OCI-LY7 (cell line): ENCODE measurements around the gene LIPF. TPM values are rescaled to one million over a fixed set of nuclear protein-coding genes. Genes with fewer than 3 reads are reported as not detected.

ENCODE experiments used
- BruUV-seq: library from RNA; stranded (reverse); fragments of 400-500 nt; replicated peaks from 2 replicates; lab custom pipeline; 2021; lab: Mats Ljungman, UMichigan
- CTCF ChIA-PET: fragments of 300-600 bp; sonication (Branson Sonifier 250); formaldehyde crosslinking; loops from one replicate; lab custom pipeline; 2022; ENCODE audit warnings: antibody characterized with exemption; ENCODE audit not compliant: unreplicated experiment; lab: Charles Lee
- POLR2A ChIA-PET: fragments of 300-600 bp; sonication (Branson Sonifier 250); formaldehyde crosslinking; loops from one replicate; lab custom pipeline; 2022; ENCODE audit warnings: antibody characterized with exemption; lab: Charles Lee
- DNase-seq: peaks from one replicate; pipeline ENCODE4 v3.0.0-alpha.2; 2015; ENCODE audit warnings: low spot score
- H2AFZ ChIP-seq: fragments of 200-600 bp; sonication (generic), shearing (Covaris generic); 2 replicates; pipeline ENCODE4 v1.6.1; 2014; ENCODE audit warnings: mild to moderate bottlenecking, antibody characterized with exemption, low read length, moderate library complexity
- H3K27ac ChIP-seq: fragments of 200-600 bp; sonication (generic); 2 replicates; pipeline ENCODE4 v1.5.1; 2014; ENCODE audit warnings: mixed run types, low read depth, mild to moderate bottlenecking, moderate library complexity, low read length, inconsistent platforms; ENCODE audit not compliant: poor library complexity, severe bottlenecking
- H3K36me3 ChIP-seq: fragments of 200-600 bp; sonication (generic); 2 replicates; pipeline ENCODE4 v1.6.1; 2014; ENCODE audit warnings: mild to moderate bottlenecking, antibody characterized with exemption, low read length, moderate library complexity, mixed read lengths; ENCODE audit not compliant: insufficient read depth
- H3K4me1 ChIP-seq: fragments of 200-600 bp; sonication (generic); 2 replicates; pipeline ENCODE4 v1.5.1; 2014; ENCODE audit warnings: mild to moderate bottlenecking, low read length; ENCODE audit not compliant: insufficient read depth, poor library complexity, severe bottlenecking
- H3K4me2 ChIP-seq: fragments of 200-600 bp; sonication (generic); 2 replicates; pipeline ENCODE4 v1.6.1; 2014; ENCODE audit warnings: mild to moderate bottlenecking, low read length
- H3K4me3 ChIP-seq: fragments of 200-600 bp; sonication (generic); 2 replicates; pipeline ENCODE4 v1.5.1; 2014; ENCODE audit warnings: mild to moderate bottlenecking, low read depth, low read length; ENCODE audit not compliant: poor library complexity, severe bottlenecking
- H3K79me2 ChIP-seq: fragments of 200-600 bp; sonication (generic); 2 replicates; pipeline ENCODE4 v1.6.1; 2016; ENCODE audit warnings: low read depth, mild to moderate bottlenecking, low read length, moderate library complexity, mixed read lengths; ENCODE audit not compliant: insufficient read depth
- H3K9me2 ChIP-seq: fragments of 200-600 bp; sonication (generic); 2 replicates; pipeline ENCODE4 v1.6.1; 2016; ENCODE audit warnings: mild to moderate bottlenecking, low read length, mixed read lengths; ENCODE audit not compliant: insufficient read depth
- H3K9me3 ChIP-seq: fragments of 200-600 bp; sonication (generic); 2 replicates; pipeline ENCODE4 v1.6.1; 2014; ENCODE audit warnings: mild to moderate bottlenecking, mixed run types, low read length, mixed read lengths
- H4K20me1 ChIP-seq: fragments of 200-600 bp; sonication (generic); 2 replicates; pipeline ENCODE4 v1.6.1; 2014; ENCODE audit warnings: mild to moderate bottlenecking, antibody characterized with exemption, low read length, moderate library complexity, mixed read lengths; ENCODE audit not compliant: insufficient read depth
- EZH2phosphoT487 ChIP-seq: fragments of 200-600 bp; sonication (generic); IDR thresholded peaks from 2 replicates; pipeline ENCODE4 v1.6.1; 2018; ENCODE audit warnings: low read depth, borderline replicate concordance, mild to moderate bottlenecking, mixed run types, antibody characterized with exemption, low read length, moderate library complexity, mixed read lengths
- intact Hi-C: fragments of 100-400 bp; cut with micrococcal nuclease; formaldehyde crosslinking; loops from one replicate; pipeline ENCODE4 v1.10.0; 2022; ENCODE audit not compliant: unreplicated experiment
- total RNA-seq, 2 experiments: library from RNA; depleted of rRNA in 1 of 2; stranded (reverse); fragments of >200 nt in 1 of 2; shearing (Covaris generic) in 1 of 2; gene quantifications; 2 replicates each; pipeline ENCODE4 v1.2.3, GENCODE V29; 2014 to 2022
- TF ChIP-seq, protein P1 (sequence below): fragments of 200-600 bp; sonication (generic); conservative IDR thresholded peaks from 2 replicates; pipeline ENCODE4 v1.5.1; 2014; ENCODE audit warnings: mild to moderate bottlenecking, antibody characterized with exemption, low read length, moderate library complexity, mixed read lengths

LIPF gene
- total RNA-seq, 2 experiments from 2014 or later, result not detected

DNA sequence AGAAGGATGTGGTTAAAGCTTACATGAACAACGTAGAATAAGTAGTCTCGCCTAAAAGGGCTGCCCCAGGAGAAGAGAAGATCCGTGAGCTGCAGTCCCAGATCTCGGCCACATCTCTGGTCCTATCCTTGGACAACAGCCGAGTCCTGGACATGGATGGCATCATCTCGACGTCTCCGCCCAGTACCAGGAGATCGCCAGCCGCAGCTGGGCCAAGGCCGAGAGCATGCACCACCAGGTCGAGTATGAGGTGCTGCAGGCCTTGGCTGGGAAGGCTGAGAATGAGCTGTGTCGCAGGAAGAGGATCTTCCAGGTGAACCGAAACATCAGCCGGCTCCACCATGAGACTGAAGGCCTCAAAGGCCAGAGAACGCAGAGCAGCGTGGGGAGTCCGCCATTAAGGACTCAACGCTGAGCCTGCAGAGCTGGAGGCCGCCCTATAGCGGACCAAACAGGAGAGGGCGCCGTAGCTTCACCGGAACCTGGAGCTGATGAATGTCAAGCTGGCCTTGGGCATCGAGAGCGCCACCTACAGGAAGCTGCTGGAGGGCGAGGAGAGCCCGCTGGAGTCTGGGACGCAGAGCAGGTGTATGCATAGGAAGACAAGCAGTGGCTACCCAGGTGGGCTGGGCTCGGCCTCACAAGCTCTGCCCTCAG lies 64.0 kb downstream of the LIPF start:
- no peak overlapping the region for H3K4me3 ChIP-seq
- no peaks in the 10 kb centered on the region for H3K9me2 ChIP-seq
- no peaks in the 10 kb centered on the region for H3K79me2 ChIP-seq
- no peak overlapping the region for H3K4me2 ChIP-seq
- BruUV-seq, result no TSS peak
- peak; percentile 15 for DNase-seq
- H3K4me1 ChIP-seq, result peaks cover 3% of the 10 kb centered on the region
- H3K9me3 ChIP-seq, result no peaks in the 10 kb centered on the region
- H3K36me3 ChIP-seq, result no peaks in the 10 kb centered on the region
- intact Hi-C loops, result no loop called here
- H4K20me1 ChIP-seq, result no peaks in the 10 kb centered on the region
- CTCF ChIA-PET, result interaction anchor here (0.6 kb wide), 1 partner anchor 204 kb away, joined by 3 read pairs; no protein-coding TSS in a partner anchor
- no peak overlapping the region for H3K27ac ChIP-seq
- no peak overlapping the region for H2AFZ ChIP-seq
- TF ChIP-seq, protein P1, sequence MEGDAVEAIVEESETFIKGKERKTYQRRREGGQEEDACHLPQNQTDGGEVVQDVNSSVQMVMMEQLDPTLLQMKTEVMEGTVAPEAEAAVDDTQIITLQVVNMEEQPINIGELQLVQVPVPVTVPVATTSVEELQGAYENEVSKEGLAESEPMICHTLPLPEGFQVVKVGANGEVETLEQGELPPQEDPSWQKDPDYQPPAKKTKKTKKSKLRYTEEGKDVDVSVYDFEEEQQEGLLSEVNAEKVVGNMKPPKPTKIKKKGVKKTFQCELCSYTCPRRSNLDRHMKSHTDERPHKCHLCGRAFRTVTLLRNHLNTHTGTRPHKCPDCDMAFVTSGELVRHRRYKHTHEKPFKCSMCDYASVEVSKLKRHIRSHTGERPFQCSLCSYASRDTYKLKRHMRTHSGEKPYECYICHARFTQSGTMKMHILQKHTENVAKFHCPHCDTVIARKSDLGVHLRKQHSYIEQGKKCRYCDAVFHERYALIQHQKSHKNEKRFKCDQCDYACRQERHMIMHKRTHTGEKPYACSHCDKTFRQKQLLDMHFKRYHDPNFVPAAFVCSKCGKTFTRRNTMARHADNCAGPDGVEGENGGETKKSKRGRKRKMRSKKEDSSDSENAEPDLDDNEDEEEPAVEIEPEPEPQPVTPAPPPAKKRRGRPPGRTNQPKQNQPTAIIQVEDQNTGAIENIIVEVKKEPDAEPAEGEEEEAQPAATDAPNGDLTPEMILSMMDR, result peak; percentile 63
- no peak for TF ChIP-seq EZH2phosphoT487
- POLR2A ChIA-PET, result interaction anchor here (0.6 to 1.2 kb wide), 2 partner anchors 9 to 41 kb away, joined by 3 read pairs; no protein-coding TSS in a partner anchor

Other genes starting within 250 kb of the LIPF start
- not detected in 2 replicates for gene RNLS, start 81.1 kb upstream of the LIPF start, total RNA-seq (2014; rRNA removed; shearing (Covaris generic))
- not detected in 2 replicates for gene RNLS, start 81.1 kb upstream of the LIPF start, total RNA-seq (2022)
- gene LIPJ, start 77.7 kb upstream of the LIPF start, total RNA-seq (2014; rRNA removed; shearing (Covaris generic)), result 0.05 and 0.06 TPM in 2 replicates
- not detected in 2 replicates for gene LIPJ, start 77.7 kb upstream of the LIPF start, total RNA-seq (2022)
- not detected in 2 replicates for gene LIPK, start 41.8 kb downstream of the LIPF start, total RNA-seq (2014; rRNA removed; shearing (Covaris generic))
- gene LIPK, start 41.8 kb downstream of the LIPF start, total RNA-seq (2022), result not detected in 2 replicates
- gene LIPN, start 95.6 kb downstream of the LIPF start, total RNA-seq (2014; rRNA removed; shearing (Covaris generic)), result not detected in 2 replicates
- not detected in 2 replicates for gene LIPN, start 95.6 kb downstream of the LIPF start, total RNA-seq (2022)
- gene LIPM, start 138.3 kb downstream of the LIPF start, total RNA-seq (2014; rRNA removed; shearing (Covaris generic)), result not detected in 2 replicates
- not detected in 2 replicates for gene LIPM, start 138.3 kb downstream of the LIPF start, total RNA-seq (2022)
- not detected in 2 replicates for gene ANKRD22, start 187.4 kb downstream of the LIPF start, total RNA-seq (2014; rRNA removed; shearing (Covaris generic))
- not detected in 2 replicates for gene ANKRD22, start 187.4 kb downstream of the LIPF start, total RNA-seq (2022)
- gene STAMBPL1, start 215.8 kb downstream of the LIPF start, total RNA-seq (2014; rRNA removed; shearing (Covaris generic)), result 47.2 and 69.0 TPM in 2 replicates
- gene STAMBPL1, start 215.8 kb downstream of the LIPF start, total RNA-seq (2022), result 41.0 and 44.4 TPM in 2 replicates